GM12878 (cell line): ENCODE measurements around the gene ZBTB16.

Source experiments
- ATF2 ChIP-seq: IDR thresholded peaks from 2 replicates; pipeline ENCODE4 v1.6.1; 2012; ENCODE audit warnings: low read length, inconsistent platforms
- CBX3 ChIP-seq: fragments of 200-600 bp; sonication (generic); IDR thresholded peaks from 2 replicates; pipeline ENCODE4 v1.6.1; 2016; ENCODE audit warnings: low read depth, borderline replicate concordance
- CEBPB ChIP-seq, 2 experiments: fragments of 150-350 bp in 1 of 2; IDR thresholded peaks; 2 replicates each; pipeline ENCODE4 v1.6.1; 2012 to 2014; ENCODE audit warnings: low read depth in 2 of 2, low read length in 2 of 2, borderline replicate concordance in 1 of 2, inconsistent platforms in 1 of 2
- CTCF ChIP-seq, 3 experiments: IDR thresholded peaks in 2 of 3; conservative IDR thresholded peaks in 1 of 3; 2 replicates each; pipeline ENCODE4 v1.5.1; 2011; ENCODE audit warnings: low read depth in 3 of 3, low read length in 3 of 3, mild to moderate bottlenecking in 3 of 3, control low read depth in 2 of 3, moderate library complexity in 2 of 3, inconsistent platforms in 1 of 3, mixed read lengths in 1 of 3; ENCODE audit not compliant: control insufficient read depth in 2 of 3, insufficient read depth in 1 of 3; ENCODE audit errors: extremely low read depth in 1 of 3
- EED ChIP-seq: sonication (generic); IDR thresholded peaks from 2 replicates; pipeline ENCODE4 v1.6.1; 2016; ENCODE audit warnings: antibody characterized with exemption, low read depth
- FOXM1 ChIP-seq: IDR thresholded peaks from 2 replicates; pipeline ENCODE4 v1.6.1; 2012; ENCODE audit warnings: low read depth, mild to moderate bottlenecking, inconsistent platforms, low read length, moderate library complexity
- MTA3 ChIP-seq: IDR thresholded peaks from 2 replicates; pipeline ENCODE4 v1.6.1; 2012; ENCODE audit warnings: low read length, inconsistent platforms, borderline replicate concordance
- MYC ChIP-seq: IDR thresholded peaks from 2 replicates; pipeline ENCODE4 v1.6.1; 2011; ENCODE audit warnings: mild to moderate bottlenecking, low read length, moderate library complexity, inconsistent platforms; ENCODE audit not compliant: insufficient read depth, insufficient replicate concordance, insufficient read length, severe bottlenecking
- NKRF ChIP-seq: fragments of 450-650 bp; conservative IDR thresholded peaks from 2 replicates; pipeline ENCODE4 v1.6.1; 2017; ENCODE audit warnings: mild to moderate bottlenecking, moderate library complexity
- NR2C2 ChIP-seq: IDR thresholded peaks from 2 replicates; pipeline ENCODE4 v1.6.1; 2011; ENCODE audit warnings: borderline replicate concordance, low read depth; ENCODE audit not compliant: control insufficient read depth, insufficient read length
- POLR2AphosphoS5 ChIP-seq: IDR thresholded peaks from 2 replicates; pipeline ENCODE4 v1.6.1; 2011; ENCODE audit warnings: mild to moderate bottlenecking, low read length, inconsistent platforms
- RELB ChIP-seq: fragments of 450-650 bp; IDR thresholded peaks from 2 replicates; pipeline ENCODE4 v1.6.1; 2017; ENCODE audit warnings: low read depth, mild to moderate bottlenecking, moderate library complexity
- SREBF2 ChIP-seq: IDR thresholded peaks from 2 replicates; pipeline ENCODE4 v1.6.1; 2012; ENCODE audit warnings: mild to moderate bottlenecking, low read length
- TAF1 ChIP-seq: IDR thresholded peaks from 2 replicates; pipeline ENCODE4 v1.6.1; 2011; ENCODE audit warnings: mild to moderate bottlenecking, low read depth, low read length, borderline replicate concordance

GRCh38 chr11:114120606-114121005, 61.1 kb downstream of the ZBTB16 start:
- TF ChIP-seq CEBPB (IDR thresholded peaks at IDR 0.05; ENCODE audit: borderline replicate concordance in 1 of 2, low read depth in 2 of 2, low read length in 2 of 2): no peak
- TF ChIP-seq EED: no peak
- TF ChIP-seq POLR2AphosphoS5: no peak
- no peak for TF ChIP-seq RELB
- TF ChIP-seq ATF2: no peak
- no peak for TF ChIP-seq CTCF (IDR thresholded peaks at IDR 0.05 in 2 of 3, conservative IDR thresholded peaks at IDR 0.05 in 1 of 3; ENCODE audit: control insufficient read depth in 2 of 3, extremely low read depth in 1 of 3, insufficient read depth in 1 of 3, low read depth in 3 of 3, low read length in 3 of 3)
- TF ChIP-seq NR2C2: no peak
- no peak for TF ChIP-seq MYC
- no peak for TF ChIP-seq CBX3
- no peak for TF ChIP-seq NKRF
- TF ChIP-seq SREBF2: no peak
- TF ChIP-seq FOXM1: no peak
- TF ChIP-seq MTA3: no peak
- TF ChIP-seq TAF1: no peak
